ENCODE data around the gene HMOX2. TPM values are rescaled to one million over a fixed set of nuclear protein-coding genes. Genes with fewer than 3 reads are reported as not detected.

The HMOX2 gene
- total RNA-seq, 1 experiment from 2014 or later: 105 TPM

DNA sequence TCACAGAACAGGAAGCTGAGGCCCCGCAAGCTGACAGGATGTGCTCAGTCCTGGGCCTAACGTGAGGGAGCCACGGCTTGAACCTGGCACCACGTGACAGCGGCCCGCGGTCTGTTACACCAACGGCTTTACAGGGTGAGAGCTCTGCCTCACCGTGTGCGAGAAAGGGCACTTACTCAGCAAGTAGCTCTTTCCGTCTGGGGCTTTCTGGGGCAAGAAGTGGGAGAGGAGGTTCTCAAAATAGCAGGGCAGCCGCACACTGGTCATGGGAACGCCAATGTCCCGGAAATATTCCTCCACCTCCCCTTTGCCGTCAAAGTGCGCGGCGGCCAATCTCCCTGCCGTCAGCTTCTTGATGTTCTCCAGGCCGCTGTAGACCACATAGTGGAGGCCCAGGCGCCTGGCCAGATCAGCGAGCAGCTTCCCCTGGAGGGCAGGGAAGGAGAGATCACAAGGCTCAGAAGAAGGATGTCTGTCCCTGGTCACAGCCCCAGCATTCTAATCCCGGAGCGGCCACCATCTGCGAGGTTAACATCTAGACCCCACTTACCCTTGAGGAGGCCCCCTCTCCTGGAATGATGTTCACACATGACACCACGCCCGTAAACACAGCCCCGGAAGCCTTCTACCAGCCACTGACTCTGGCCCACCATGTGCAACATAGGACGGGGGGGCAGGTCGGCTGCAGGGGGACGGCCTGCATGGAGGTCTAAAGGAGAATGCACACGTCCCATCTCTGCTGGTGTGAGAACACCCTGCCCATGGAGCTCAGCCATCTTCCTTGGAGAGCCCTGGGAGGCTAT, 10.0 kb upstream of the HMOX2 start:
- no peak for DNase-seq (ENCODE audit: low spot score)

DNA sequence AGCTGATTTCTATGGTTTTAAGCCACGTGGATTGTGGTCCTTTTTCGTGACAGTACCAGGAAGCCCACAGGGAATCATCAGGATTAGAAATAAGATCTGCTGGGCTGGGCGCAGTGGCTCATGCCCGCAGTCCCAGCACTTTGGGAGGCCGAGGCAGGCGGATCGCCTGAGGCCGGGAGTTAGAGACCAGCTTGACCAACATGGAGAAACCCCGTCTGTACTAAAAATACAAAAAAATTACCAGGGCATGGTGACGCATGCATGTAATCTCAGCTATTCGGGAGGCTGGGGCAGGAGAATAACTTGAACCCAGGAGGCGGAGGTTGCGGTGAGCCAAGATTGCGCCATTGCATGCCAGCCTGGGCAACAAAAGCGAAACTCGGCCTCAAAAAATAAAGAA, 8.3 kb upstream of the HMOX2 start:
- DNase-seq (ENCODE audit: low spot score): no peak

- DNase-seq (ENCODE audit: low spot score): no peak
Observed at GRCh38 chr16:4468972-4469371, 7.2 kb upstream of the HMOX2 start.

DNA sequence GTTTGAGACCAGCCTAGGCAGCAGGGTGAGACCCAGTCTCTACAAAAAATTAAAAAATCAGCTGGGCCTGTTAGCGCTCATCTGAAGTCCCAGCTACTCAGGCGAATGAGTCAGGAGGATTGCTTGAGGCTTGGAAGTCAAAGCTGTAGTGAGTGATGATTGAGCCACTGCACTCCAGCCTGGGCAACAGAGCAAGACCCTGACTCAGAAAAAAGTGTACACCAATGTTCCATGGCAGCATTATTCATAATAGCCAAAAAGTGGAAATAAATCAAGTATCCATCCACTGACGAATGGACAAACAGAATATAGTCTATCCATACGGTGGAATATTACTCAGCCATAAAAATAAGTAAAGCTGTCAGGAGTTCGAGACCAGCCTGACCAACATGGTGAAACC, 4.3 kb upstream of the HMOX2 start:
- DNase-seq (ENCODE audit: low spot score): no peak

GRCh38 chr16:4472880-4473279, 3.3 kb upstream of the HMOX2 start:
- DNase-seq (ENCODE audit: low spot score): no peak

- peak; percentile 81 for DNase-seq (ENCODE audit: low spot score)
Observed at GRCh38 chr16:4474192-4474961, 1.8 kb upstream of the HMOX2 start, which contains the start of gene NMRAL1. NMRAL1 (minus strand) TSS chr16:4474625; CDS start chr16:4474132, 493 bp downstream.

GRCh38 chr16:4477966-4478365, 1.8 kb downstream of the HMOX2 start:
- peak; percentile 35 for DNase-seq (ENCODE audit: low spot score)

DNA sequence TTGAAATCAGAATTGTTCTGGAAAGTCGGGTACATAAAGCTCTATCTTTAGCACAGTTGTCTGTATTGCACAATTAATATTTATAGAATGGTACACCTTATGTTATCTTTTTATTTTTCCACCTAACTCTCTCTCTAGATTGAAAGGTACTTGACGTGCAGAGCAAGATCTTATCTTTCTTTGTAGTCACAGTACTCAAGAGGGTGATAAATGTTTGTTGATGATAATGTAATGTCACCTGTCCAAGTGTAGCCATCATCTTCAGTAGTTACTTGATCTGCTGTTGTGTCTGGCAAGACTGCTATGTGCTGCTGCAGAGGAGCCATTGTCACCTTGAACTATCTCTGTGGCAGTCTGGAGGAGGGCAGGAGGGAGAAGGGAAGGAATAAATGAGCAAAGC, 5.3 kb downstream of the HMOX2 start:
- DNase-seq (ENCODE audit: low spot score): no peak

GRCh38 chr16:4481963-4482362, 5.8 kb downstream of the HMOX2 start:
- DNase-seq (ENCODE audit: low spot score): no peak

DNA sequence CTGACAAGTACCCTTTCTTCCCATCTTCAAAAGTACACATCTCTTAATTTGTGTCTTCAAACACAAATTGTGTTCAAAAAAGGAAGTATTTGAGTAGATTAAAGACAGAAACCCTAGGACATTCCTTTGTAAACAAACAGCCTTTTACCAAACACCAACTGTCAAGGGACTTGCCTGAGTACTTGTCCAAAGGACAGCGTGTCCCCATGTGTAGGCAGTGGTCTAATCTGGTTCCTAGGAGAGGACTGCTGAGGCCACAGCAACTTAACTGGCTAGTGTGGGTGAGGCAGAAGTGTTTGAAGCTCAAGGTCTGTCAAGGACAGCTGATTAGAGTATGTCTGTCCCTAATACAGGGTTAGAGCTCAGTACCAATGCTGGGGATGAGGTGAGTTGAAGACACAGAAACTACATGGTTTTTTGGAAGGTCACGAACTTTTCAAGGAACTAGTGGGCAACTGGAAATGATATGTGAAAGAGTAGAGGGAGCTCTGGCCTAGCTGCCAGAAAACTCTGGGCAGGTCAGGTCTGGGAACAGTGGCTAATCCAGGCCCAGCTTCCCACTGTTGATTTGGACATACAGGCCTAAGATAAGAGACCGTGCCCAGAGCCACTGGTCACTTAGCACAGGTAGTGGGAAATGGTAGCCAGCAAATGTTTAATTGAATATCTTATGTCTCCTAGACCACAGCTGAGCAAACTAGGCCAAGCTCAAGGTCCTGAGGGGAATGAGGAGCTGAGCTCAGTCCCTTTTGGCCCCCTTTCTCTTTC, 10.1 kb downstream of the HMOX2 start:
- no peak for DNase-seq (ENCODE audit: low spot score)

- DNase-seq (ENCODE audit: low spot score): no peak
Observed at GRCh38 chr16:4487955-4488498, 11.8 kb downstream of the HMOX2 start.

DNA sequence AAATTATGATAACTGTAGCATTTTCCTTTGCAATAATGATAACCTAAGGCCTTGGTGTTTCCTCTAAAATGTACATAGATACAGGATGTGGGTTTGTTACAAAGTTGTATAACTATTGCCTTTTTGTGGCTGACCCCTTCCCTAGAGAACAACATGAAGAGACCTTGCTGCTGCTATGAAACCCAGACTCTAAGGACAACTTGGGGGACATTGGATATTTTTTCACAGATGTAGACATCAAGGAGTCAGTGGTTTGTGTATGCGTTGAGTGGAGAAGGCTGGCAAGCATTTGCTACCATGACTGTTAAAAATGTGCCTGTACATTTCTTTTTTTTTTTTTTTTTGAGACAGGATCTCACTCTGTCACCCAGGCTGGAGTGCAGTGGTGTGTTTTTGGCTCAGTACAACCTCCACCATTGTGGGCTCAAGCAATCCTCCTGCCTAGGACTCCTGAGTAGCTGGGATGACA, 12.3 kb downstream of the HMOX2 start:
- no peak for DNase-seq (ENCODE audit: low spot score)

GRCh38 chr16:4489030-4489429, 12.8 kb downstream of the HMOX2 start:
- DNase-seq (ENCODE audit: low spot score): no peak

DNA sequence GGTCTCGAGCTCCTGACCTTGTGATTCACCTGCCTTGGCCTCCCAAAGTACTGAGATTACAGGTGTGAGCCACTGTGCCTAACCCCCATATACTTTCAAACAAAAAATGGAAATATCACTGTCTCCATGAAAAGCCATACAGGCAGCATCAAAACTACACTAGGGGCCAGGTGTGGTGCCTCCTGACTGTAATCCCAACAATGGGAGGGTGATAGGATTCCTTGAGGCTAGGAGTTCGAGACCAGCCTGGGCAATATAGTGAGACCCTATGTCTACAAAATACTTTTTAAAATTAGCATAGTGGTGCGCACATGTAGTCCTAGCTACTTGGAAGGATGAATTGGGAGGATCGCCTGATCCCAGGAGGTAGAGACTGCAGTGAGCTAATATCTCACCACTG, 15.7 kb downstream of the HMOX2 start:
- no peak for DNase-seq (ENCODE audit: low spot score)

DNA sequence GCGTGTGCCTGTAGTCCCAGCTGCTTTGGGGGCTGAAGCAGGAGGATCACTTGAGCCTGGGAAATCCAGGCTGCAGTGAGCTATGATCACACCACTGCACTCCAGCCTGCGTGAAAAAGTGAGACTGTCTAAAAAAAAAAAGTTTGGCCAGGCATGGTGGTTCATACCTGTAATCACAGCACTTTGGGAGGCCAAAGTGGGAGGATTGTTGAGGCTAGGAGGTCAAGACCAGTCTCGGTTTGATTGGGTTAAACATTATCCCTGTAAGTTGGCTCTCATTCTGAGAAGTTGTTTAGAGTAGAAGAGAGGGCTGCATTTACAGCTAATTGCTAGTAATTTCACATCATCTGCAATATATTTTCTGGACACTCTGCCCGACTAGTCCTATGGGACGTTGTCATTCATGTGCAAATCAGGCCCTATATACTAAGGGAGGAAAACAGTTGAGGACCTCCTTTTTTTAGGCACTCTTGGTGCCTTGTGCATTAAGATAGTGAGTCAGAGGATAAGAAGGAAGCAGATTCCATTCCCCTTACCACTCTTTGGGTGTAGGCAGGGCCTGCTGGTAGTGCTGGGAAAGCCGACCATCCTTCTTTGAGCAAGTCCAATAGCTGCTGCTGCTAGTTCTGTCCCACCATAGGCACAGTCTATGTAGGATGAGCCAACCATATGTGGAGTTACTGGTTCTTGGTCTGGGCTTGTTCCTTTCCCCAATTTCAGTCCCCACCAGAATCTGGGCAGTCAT, 18.7 kb downstream of the HMOX2 start:
- DNase-seq (ENCODE audit: low spot score): no peak

- no peak for DNase-seq (ENCODE audit: low spot score)
Observed at GRCh38 chr16:4495766-4496165, 19.6 kb downstream of the HMOX2 start.

DNA sequence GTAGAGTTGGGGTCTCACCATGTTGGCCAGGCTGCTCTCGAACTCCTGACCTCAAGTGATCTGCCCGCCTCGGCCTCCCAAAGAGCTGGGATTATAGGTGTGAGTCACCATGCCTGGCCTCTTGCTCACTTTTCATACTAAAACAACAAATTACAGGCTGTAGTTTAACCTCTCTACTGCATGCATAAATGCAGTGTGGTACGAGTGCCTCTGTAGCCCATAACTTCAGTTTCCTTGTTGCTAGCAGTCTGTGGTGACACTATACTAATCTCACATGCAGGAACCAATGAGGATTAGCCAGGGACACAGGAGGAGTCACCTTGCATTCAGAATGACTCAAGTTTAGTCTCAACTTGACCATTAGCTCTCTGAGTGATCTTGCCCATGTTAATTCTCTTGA, 20.1 kb downstream of the HMOX2 start:
- no peak for DNase-seq (ENCODE audit: low spot score)

- no peak for DNase-seq (ENCODE audit: low spot score)
Observed at GRCh38 chr16:4498546-4499195, 22.5 kb downstream of the HMOX2 start.

- no peak for DNase-seq (ENCODE audit: low spot score)
Observed at GRCh38 chr16:4499196-4499555, 23.0 kb downstream of the HMOX2 start.

DNA sequence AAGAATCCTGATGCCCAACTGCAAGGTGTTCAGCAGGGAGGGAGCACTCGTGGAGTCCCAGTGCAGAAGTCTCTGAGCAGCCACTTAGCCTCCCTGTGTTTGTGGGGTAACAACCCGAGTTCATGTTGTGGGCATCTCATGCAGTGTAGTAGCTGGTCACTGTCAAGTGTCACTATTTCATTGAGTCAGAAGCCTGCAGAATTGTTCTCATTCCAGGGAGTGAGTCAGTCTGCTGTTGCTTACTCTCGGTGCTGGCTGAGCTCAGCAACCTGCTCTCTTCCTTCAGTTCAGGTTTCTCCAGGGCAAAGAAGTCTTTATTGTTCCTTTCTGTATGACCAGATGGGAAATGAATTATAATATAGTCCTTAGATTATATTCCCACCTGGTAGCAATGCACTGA, 24.1 kb downstream of the HMOX2 start:
- DNase-seq (ENCODE audit: low spot score): no peak

- no peak for DNase-seq (ENCODE audit: low spot score)
Observed at GRCh38 chr16:4501071-4501478, 24.9 kb downstream of the HMOX2 start.

All from HT-29 (cell line).